ENCODE measurements around the gene CYP4V2. TPM values are rescaled to one million over a fixed set of nuclear protein-coding genes. Genes with fewer than 3 reads are reported as not detected.

Gene CYP4V2
- total RNA-seq (10 to 100 TPM; 10.9 to 11.8 TPM), polyA plus RNA-seq (30.1 TPM)

GRCh38 chr4:186191200-186192065, at the start of gene CYP4V2:
Gene CYP4V2, plus strand, starts transcription at chr4:186191567. Its CDS starts 257 bp downstream, at chr4:186191824.
- Mint-ChIP-seq H3K27me3 (no peaks in the 10 kb centered on the region), H3K4me1 (peaks cover 41 to 58% (median 42%) of the 10 kb centered on the region in 3 donors), H3K9me3 (no peaks in the 10 kb centered on the region), H3K4me3 (peak within 1 kb of the TSS; percentile 90 to 97 (median 95)), H3K36me3 (peaks cover 0 to 34% (median 10%) of the 10 kb centered on the region in 3 donors), H3K27ac (peak within 1 kb of the TSS; percentile 95 to 99 (median 97))
- peak within 1 kb of the TSS; percentile 94 for H3K27ac ChIP-seq (ENCODE audit: low read depth, low read length)
- peak; percentile 68 to 91 (median 90) for DNase-seq
- no peaks in the 10 kb centered on the region for H3K9me3 ChIP-seq (ENCODE audit: low read length)
- no peaks in the 10 kb centered on the region for H3K27me3 ChIP-seq (ENCODE audit: insufficient read depth, low read length, poor library complexity, severe bottlenecking)
- ChIA-PET CTCF (interaction anchor here (0.6 to 2.1 kb wide), 8 partner anchors 10 to 764 kb away, joined by 3 to 5 read pairs (median 4); no protein-coding TSS in a partner anchor), POLR2A (interaction anchor here (1.0 to 2.1 kb wide), 3 partner anchors 12 to 123 kb away, joined by 3 to 7 read pairs (median 4); partner anchors contain the start of genes FAM149A and TLR3)
- no peaks in the 10 kb centered on the region for H3K36me3 ChIP-seq (ENCODE audit: insufficient read depth, low read length)
- H3K4me3 ChIP-seq (ENCODE audit: low read length), result peak within 1 kb of the TSS; percentile 86
- H3K4me1 ChIP-seq (ENCODE audit: insufficient read depth, low read length), result peaks cover 29% of the 10 kb centered on the region

GRCh38 chr4:186144198-186144945, 47.0 kb upstream of the CYP4V2 start:
- no peaks in the 10 kb centered on the region for H3K36me3 Mint-ChIP-seq
- H3K4me3 Mint-ChIP-seq, result peak overlapping the region; percentile 34 to 83 (median 73)
- no peaks in the 10 kb centered on the region for H3K9me3 Mint-ChIP-seq
- peaks cover 29 to 54% of the 10 kb centered on the region in 2 donors for H3K27me3 Mint-ChIP-seq
- peaks cover 14% of the 10 kb centered on the region for H3K27me3 ChIP-seq (ENCODE audit: insufficient read depth, low read length, poor library complexity, severe bottlenecking)
- peak overlapping the region in 1 of 8 donors; percentile 24 for H3K27ac Mint-ChIP-seq
- H3K4me3 ChIP-seq (ENCODE audit: low read length), result no peak overlapping the region
- peaks cover 4% of the 10 kb centered on the region for H3K4me1 ChIP-seq (ENCODE audit: insufficient read depth, low read length)
- no peaks in the 10 kb centered on the region for H3K36me3 ChIP-seq (ENCODE audit: insufficient read depth, low read length)
- peaks cover 5 to 13% (median 11%) of the 10 kb centered on the region in 3 donors for H3K4me1 Mint-ChIP-seq
- H3K27ac ChIP-seq (ENCODE audit: low read depth, low read length), result no peak overlapping the region
- ChIA-PET CTCF (no interaction called here), POLR2A (no interaction called here)
- no peak for DNase-seq
- no peaks in the 10 kb centered on the region for H3K9me3 ChIP-seq (ENCODE audit: low read length)

GRCh38 chr4:186144946-186145569, 46.3 kb upstream of the CYP4V2 start:
- ChIA-PET POLR2A (no interaction called here), CTCF (interaction anchor here (0.8 kb wide), 1 partner anchor 10 kb away, joined by 3 read pairs; no protein-coding TSS in a partner anchor)
- Mint-ChIP-seq H3K27me3 (peaks cover 32 to 54% of the 10 kb centered on the region in 2 donors), H3K9me3 (no peaks in the 10 kb centered on the region), H3K4me3 (peak overlapping the region in 6 of 7 donors; percentile 47 to 76 (median 64)), H3K36me3 (no peaks in the 10 kb centered on the region), H3K4me1 (peaks cover 5 to 13% (median 11%) of the 10 kb centered on the region in 3 donors), H3K27ac (no peak overlapping the region)
- Histone ChIP-seq H3K36me3 (ENCODE audit: insufficient read depth, low read length) (no peaks in the 10 kb centered on the region), H3K4me1 (ENCODE audit: insufficient read depth, low read length) (peaks cover 4% of the 10 kb centered on the region), H3K9me3 (ENCODE audit: low read length) (no peaks in the 10 kb centered on the region), H3K27me3 (ENCODE audit: insufficient read depth, low read length, poor library complexity, severe bottlenecking) (peaks cover 14% of the 10 kb centered on the region), H3K4me3 (ENCODE audit: low read length) (no peak overlapping the region), H3K27ac (ENCODE audit: low read depth, low read length) (no peak overlapping the region)
- DNase-seq, result no peak

- H3K4me3 Mint-ChIP-seq, result no peak overlapping the region
- H3K27ac Mint-ChIP-seq, result no peak overlapping the region
- Histone ChIP-seq H3K9me3 (ENCODE audit: low read length) (no peaks in the 10 kb centered on the region), H3K4me1 (ENCODE audit: insufficient read depth, low read length) (peaks cover 4% of the 10 kb centered on the region), H3K36me3 (ENCODE audit: insufficient read depth, low read length) (no peaks in the 10 kb centered on the region), H3K4me3 (ENCODE audit: low read length) (no peak overlapping the region), H3K27me3 (ENCODE audit: insufficient read depth, low read length, poor library complexity, severe bottlenecking) (peaks cover 14% of the 10 kb centered on the region), H3K27ac (ENCODE audit: low read depth, low read length) (no peak overlapping the region)
- H3K27me3 Mint-ChIP-seq, result peaks cover 35 to 59% of the 10 kb centered on the region in 2 donors
- H3K9me3 Mint-ChIP-seq, result no peaks in the 10 kb centered on the region
- H3K36me3 Mint-ChIP-seq, result no peaks in the 10 kb centered on the region
- H3K4me1 Mint-ChIP-seq, result peaks cover 5 to 13% (median 11%) of the 10 kb centered on the region in 3 donors
- ChIA-PET CTCF (interaction anchor here (1.6 kb wide), 1 partner anchor 9 kb away, joined by 5 read pairs; no protein-coding TSS in a partner anchor), POLR2A (no interaction called here)
- no peak for DNase-seq
Measured at GRCh38 chr4:186146458-186146857, 44.9 kb upstream of the CYP4V2 start.

- H3K9me3 Mint-ChIP-seq, result no peaks in the 10 kb centered on the region
- H3K36me3 ChIP-seq (ENCODE audit: insufficient read depth, low read length), result no peaks in the 10 kb centered on the region
- H3K27me3 Mint-ChIP-seq, result peaks cover 37 to 60% of the 10 kb centered on the region in 2 donors
- H3K27ac ChIP-seq (ENCODE audit: low read depth, low read length), result no peak overlapping the region
- ChIA-PET CTCF (no interaction called here), POLR2A (no interaction called here)
- no peaks in the 10 kb centered on the region for H3K36me3 Mint-ChIP-seq
- DNase-seq, result no peak
- H3K27me3 ChIP-seq (ENCODE audit: insufficient read depth, low read length, poor library complexity, severe bottlenecking), result peaks cover 14% of the 10 kb centered on the region
- no peak overlapping the region for H3K27ac Mint-ChIP-seq
- H3K4me3 ChIP-seq (ENCODE audit: low read length), result no peak overlapping the region
- no peaks in the 10 kb centered on the region for H3K9me3 ChIP-seq (ENCODE audit: low read length)
- H3K4me1 Mint-ChIP-seq, result peaks cover 5 to 13% (median 11%) of the 10 kb centered on the region in 3 donors
- no peak overlapping the region for H3K4me3 Mint-ChIP-seq
- peaks cover 4% of the 10 kb centered on the region for H3K4me1 ChIP-seq (ENCODE audit: insufficient read depth, low read length)
Measured at GRCh38 chr4:186148336-186148975, 42.9 kb upstream of the CYP4V2 start.

- Histone ChIP-seq H3K4me1 (ENCODE audit: insufficient read depth, low read length) (peaks cover 4% of the 10 kb centered on the region), H3K27ac (ENCODE audit: low read depth, low read length) (no peak overlapping the region), H3K4me3 (ENCODE audit: low read length) (no peak overlapping the region), H3K36me3 (ENCODE audit: insufficient read depth, low read length) (no peaks in the 10 kb centered on the region), H3K27me3 (ENCODE audit: insufficient read depth, low read length, poor library complexity, severe bottlenecking) (peaks cover 14% of the 10 kb centered on the region), H3K9me3 (ENCODE audit: low read length) (no peaks in the 10 kb centered on the region)
- no peak overlapping the region for H3K4me3 Mint-ChIP-seq
- CTCF ChIA-PET, result interaction anchor here (1.1 to 1.3 kb wide), 2 partner anchors 11 to 82 kb away, joined by 3 to 4 read pairs; no protein-coding TSS in a partner anchor
- H3K27me3 Mint-ChIP-seq, result peaks cover 32 to 55% of the 10 kb centered on the region in 2 donors
- no peaks in the 10 kb centered on the region for H3K9me3 Mint-ChIP-seq
- H3K4me1 Mint-ChIP-seq, result peaks cover 0 to 7% (median 6%) of the 10 kb centered on the region in 3 donors
- POLR2A ChIA-PET, result no interaction called here
- no peaks in the 10 kb centered on the region for H3K36me3 Mint-ChIP-seq
- DNase-seq, result peak in 2 of 5 donors; percentile 19 to 22
- H3K27ac Mint-ChIP-seq, result no peak overlapping the region
Measured at GRCh38 chr4:186149872-186150271, 41.5 kb upstream of the CYP4V2 start.

GRCh38 chr4:186150926-186151325, 40.4 kb upstream of the CYP4V2 start:
- H3K9me3 ChIP-seq (ENCODE audit: low read length), result no peaks in the 10 kb centered on the region
- POLR2A ChIA-PET, result no interaction called here
- H3K27ac Mint-ChIP-seq, result no peak overlapping the region
- H3K36me3 ChIP-seq (ENCODE audit: insufficient read depth, low read length), result no peaks in the 10 kb centered on the region
- H3K27me3 ChIP-seq (ENCODE audit: insufficient read depth, low read length, poor library complexity, severe bottlenecking), result peaks cover 6% of the 10 kb centered on the region
- H3K27me3 Mint-ChIP-seq, result peaks cover 25 to 55% of the 10 kb centered on the region in 2 donors
- DNase-seq, result no peak
- H3K27ac ChIP-seq (ENCODE audit: low read depth, low read length), result no peak overlapping the region
- CTCF ChIA-PET, result no interaction called here
- no peaks in the 10 kb centered on the region for H3K9me3 Mint-ChIP-seq
- H3K4me3 ChIP-seq (ENCODE audit: low read length), result no peak overlapping the region
- no peak overlapping the region for H3K4me3 Mint-ChIP-seq
- peaks cover 0 to 2% (median 0%) of the 10 kb centered on the region in 3 donors for H3K4me1 Mint-ChIP-seq
- H3K4me1 ChIP-seq (ENCODE audit: insufficient read depth, low read length), result no peaks in the 10 kb centered on the region
- no peaks in the 10 kb centered on the region for H3K36me3 Mint-ChIP-seq
